PC-3 (cell line): ENCODE data around the gene RUFY3.

Experiments used
- EZH2 ChIP-seq: fragments of 300-600 bp; sonication (generic); IDR thresholded peaks from one replicate; pipeline ENCODE4 v1.6.1; 2017; ENCODE audit warnings: antibody characterized with exemption, mild to moderate bottlenecking, low read length; ENCODE audit not compliant: unreplicated experiment
- TF ChIP-seq, protein P1 (sequence below): fragments of 300-600 bp; sonication (generic); conservative IDR thresholded peaks from 2 replicates; pipeline ENCODE4 v1.5.1; 2017; ENCODE audit warnings: antibody characterized with exemption, low read depth, mild to moderate bottlenecking, low read length

DNA sequence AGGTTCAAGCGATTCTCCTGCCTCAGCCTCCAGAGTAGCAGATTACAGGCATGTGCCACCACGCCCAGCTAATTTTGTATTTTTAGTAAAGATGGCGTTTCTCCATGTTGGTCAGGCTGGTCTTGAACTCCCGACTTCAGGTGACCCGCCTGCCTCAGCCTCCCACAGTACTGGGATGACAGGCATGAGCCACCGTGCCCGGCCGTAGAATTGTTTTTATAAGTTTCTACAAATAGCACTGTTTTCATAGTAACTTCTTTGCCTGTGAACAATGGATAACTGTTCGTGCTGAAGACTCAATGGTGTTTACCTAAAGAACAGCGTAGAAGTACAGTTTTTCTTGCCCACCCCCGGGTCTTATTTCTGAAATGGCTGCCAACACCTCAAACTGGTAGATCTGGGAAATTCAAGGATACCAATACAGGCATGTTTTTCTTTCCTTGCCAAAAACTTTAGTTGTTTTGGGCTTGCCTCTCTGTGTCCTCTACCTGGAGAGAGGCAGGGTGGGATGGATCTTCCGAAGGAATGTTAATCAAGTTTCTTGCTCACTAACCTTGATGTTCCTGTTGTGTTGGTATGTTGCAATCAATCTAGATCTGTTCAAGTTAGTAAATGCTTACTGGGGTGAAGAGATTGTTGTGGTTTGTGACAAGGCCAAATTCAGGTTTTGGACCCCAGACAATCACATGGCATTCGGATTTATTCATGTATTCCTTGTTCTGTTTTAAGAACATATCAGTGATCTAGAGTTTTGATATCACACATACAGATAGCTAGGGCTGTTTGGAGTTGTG, 2.8 kb upstream of the RUFY3 start:
- TF ChIP-seq EZH2 = no peak
- TF ChIP-seq, protein P1, sequence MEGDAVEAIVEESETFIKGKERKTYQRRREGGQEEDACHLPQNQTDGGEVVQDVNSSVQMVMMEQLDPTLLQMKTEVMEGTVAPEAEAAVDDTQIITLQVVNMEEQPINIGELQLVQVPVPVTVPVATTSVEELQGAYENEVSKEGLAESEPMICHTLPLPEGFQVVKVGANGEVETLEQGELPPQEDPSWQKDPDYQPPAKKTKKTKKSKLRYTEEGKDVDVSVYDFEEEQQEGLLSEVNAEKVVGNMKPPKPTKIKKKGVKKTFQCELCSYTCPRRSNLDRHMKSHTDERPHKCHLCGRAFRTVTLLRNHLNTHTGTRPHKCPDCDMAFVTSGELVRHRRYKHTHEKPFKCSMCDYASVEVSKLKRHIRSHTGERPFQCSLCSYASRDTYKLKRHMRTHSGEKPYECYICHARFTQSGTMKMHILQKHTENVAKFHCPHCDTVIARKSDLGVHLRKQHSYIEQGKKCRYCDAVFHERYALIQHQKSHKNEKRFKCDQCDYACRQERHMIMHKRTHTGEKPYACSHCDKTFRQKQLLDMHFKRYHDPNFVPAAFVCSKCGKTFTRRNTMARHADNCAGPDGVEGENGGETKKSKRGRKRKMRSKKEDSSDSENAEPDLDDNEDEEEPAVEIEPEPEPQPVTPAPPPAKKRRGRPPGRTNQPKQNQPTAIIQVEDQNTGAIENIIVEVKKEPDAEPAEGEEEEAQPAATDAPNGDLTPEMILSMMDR = no peak
